Neural cell (in vitro differentiated cells): ENCODE data around the gene DPEP2NB.

ENCODE experiments used
- EP300 ChIP-seq: fragments of 450-650 bp; conservative IDR thresholded peaks from 2 replicates; pipeline ENCODE4 v1.6.1; 2014; ENCODE audit warnings: antibody characterized with exemption, mild to moderate bottlenecking, moderate library complexity; ENCODE audit not compliant: poor library complexity, severe bottlenecking
- EZH2 ChIP-seq: fragments of 200-600, 300-800 bp; shearing (Covaris generic), sonication (generic); IDR thresholded peaks from 2 replicates; pipeline ENCODE4 v1.6.1; 2014; ENCODE audit warnings: antibody characterized with exemption, low read length, borderline replicate concordance, mild to moderate bottlenecking; ENCODE audit not compliant: insufficient read depth, poor library complexity, severe bottlenecking
- MXI1 ChIP-seq: fragments of 450-650 bp; conservative IDR thresholded peaks from 2 replicates; pipeline ENCODE4 v1.6.1; 2014; ENCODE audit warnings: antibody characterized with exemption, mild to moderate bottlenecking; ENCODE audit not compliant: poor library complexity, severe bottlenecking
- POLR2AphosphoS5 ChIP-seq: IDR thresholded peaks from 2 replicates; pipeline ENCODE4 v1.6.1; 2012
- RAD21 ChIP-seq: fragments of 450-650 bp; conservative IDR thresholded peaks from 2 replicates; pipeline ENCODE4 v1.6.1; 2014; ENCODE audit warnings: antibody characterized with exemption, mild to moderate bottlenecking, moderate library complexity
- SMC3 ChIP-seq: fragments of 450-650 bp; conservative IDR thresholded peaks from 2 replicates; pipeline ENCODE4 v1.6.1; 2014; ENCODE audit warnings: antibody characterized with exemption, mild to moderate bottlenecking, moderate library complexity; ENCODE audit not compliant: poor library complexity
- TAF1 ChIP-seq: IDR thresholded peaks from 2 replicates; pipeline ENCODE4 v1.6.1; 2012; ENCODE audit warnings: low read depth
- TF ChIP-seq, protein P1 (sequence below): IDR thresholded peaks from 2 replicates; pipeline ENCODE4 v1.6.1; 2012; ENCODE audit warnings: borderline replicate concordance
- TF ChIP-seq, protein P2 (sequence below): fragments of 450-650 bp; IDR thresholded peaks from 2 replicates; pipeline ENCODE4 v1.5.1; 2014; ENCODE audit warnings: antibody characterized with exemption, mild to moderate bottlenecking, moderate library complexity; ENCODE audit not compliant: poor library complexity, severe bottlenecking

DNA sequence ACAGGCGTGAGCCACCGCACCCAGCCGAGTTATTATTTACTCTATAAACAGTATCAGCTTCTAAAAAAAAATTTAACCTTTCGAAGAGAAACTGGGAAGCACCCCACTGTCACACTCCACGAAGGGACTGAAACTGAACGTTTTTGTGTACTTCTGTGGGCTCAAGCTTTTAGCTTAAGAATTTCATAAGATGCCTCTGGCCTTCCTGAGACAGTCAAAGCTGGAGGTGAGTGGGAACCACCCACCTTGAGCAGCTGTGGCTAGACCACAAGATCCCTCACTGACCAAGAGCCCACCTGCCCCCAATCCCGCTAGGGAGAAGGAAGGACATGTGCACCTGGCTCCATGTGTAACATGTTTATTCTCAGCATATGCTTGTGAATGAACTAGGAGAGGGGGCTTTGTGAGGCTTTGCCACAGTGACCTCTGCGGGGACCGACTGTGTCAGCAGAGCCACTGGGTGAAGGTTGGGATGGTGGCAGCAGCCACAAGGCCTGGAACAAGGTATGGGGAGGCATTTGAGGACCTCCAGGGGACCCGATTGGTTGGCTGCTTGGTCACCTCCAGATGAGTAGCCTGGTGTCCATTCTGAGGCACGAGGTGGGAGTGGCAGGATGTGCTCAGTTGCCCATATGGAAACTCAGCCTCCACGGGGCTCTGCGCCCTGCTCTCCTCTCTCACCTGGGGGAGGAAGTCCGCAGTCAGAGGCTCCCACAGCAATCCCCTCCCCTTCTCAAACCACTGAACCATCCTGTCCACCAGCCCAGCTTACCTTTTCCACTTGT, 40.2 kb downstream of the DPEP2NB start:
- TF ChIP-seq, protein P1, sequence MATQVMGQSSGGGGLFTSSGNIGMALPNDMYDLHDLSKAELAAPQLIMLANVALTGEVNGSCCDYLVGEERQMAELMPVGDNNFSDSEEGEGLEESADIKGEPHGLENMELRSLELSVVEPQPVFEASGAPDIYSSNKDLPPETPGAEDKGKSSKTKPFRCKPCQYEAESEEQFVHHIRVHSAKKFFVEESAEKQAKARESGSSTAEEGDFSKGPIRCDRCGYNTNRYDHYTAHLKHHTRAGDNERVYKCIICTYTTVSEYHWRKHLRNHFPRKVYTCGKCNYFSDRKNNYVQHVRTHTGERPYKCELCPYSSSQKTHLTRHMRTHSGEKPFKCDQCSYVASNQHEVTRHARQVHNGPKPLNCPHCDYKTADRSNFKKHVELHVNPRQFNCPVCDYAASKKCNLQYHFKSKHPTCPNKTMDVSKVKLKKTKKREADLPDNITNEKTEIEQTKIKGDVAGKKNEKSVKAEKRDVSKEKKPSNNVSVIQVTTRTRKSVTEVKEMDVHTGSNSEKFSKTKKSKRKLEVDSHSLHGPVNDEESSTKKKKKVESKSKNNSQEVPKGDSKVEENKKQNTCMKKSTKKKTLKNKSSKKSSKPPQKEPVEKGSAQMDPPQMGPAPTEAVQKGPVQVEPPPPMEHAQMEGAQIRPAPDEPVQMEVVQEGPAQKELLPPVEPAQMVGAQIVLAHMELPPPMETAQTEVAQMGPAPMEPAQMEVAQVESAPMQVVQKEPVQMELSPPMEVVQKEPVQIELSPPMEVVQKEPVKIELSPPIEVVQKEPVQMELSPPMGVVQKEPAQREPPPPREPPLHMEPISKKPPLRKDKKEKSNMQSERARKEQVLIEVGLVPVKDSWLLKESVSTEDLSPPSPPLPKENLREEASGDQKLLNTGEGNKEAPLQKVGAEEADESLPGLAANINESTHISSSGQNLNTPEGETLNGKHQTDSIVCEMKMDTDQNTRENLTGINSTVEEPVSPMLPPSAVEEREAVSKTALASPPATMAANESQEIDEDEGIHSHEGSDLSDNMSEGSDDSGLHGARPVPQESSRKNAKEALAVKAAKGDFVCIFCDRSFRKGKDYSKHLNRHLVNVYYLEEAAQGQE = no peak
- TF ChIP-seq, protein P2, sequence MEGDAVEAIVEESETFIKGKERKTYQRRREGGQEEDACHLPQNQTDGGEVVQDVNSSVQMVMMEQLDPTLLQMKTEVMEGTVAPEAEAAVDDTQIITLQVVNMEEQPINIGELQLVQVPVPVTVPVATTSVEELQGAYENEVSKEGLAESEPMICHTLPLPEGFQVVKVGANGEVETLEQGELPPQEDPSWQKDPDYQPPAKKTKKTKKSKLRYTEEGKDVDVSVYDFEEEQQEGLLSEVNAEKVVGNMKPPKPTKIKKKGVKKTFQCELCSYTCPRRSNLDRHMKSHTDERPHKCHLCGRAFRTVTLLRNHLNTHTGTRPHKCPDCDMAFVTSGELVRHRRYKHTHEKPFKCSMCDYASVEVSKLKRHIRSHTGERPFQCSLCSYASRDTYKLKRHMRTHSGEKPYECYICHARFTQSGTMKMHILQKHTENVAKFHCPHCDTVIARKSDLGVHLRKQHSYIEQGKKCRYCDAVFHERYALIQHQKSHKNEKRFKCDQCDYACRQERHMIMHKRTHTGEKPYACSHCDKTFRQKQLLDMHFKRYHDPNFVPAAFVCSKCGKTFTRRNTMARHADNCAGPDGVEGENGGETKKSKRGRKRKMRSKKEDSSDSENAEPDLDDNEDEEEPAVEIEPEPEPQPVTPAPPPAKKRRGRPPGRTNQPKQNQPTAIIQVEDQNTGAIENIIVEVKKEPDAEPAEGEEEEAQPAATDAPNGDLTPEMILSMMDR = no peak
- TF ChIP-seq MXI1 (no peak), EZH2 (no peak), TAF1 (no peak), POLR2AphosphoS5 (no peak), RAD21 (no peak), SMC3 (no peak), EP300 (no peak)
